HG03469 (cell line): ENCODE results near the gene SUSD3.
"Not testable (repeated sequence)": the region's sequence is repeated elsewhere in the genome, so short reads cannot be mapped to it uniquely, and the experiment has no call there.

Experiments used
- ATAC-seq: cut with Tn5 transposase; IDR thresholded peaks from one replicate; pipeline ENCODE4 v1.9.1; 2021; ENCODE audit warnings: mild to moderate bottlenecking, moderate library complexity, moderate number of reproducible peaks; ENCODE audit not compliant: unreplicated experiment

Gene SUSD3

GRCh38 chr9:93091453-93092081, 33.1 kb downstream of the SUSD3 start:
- no peak for ATAC-seq

DNA sequence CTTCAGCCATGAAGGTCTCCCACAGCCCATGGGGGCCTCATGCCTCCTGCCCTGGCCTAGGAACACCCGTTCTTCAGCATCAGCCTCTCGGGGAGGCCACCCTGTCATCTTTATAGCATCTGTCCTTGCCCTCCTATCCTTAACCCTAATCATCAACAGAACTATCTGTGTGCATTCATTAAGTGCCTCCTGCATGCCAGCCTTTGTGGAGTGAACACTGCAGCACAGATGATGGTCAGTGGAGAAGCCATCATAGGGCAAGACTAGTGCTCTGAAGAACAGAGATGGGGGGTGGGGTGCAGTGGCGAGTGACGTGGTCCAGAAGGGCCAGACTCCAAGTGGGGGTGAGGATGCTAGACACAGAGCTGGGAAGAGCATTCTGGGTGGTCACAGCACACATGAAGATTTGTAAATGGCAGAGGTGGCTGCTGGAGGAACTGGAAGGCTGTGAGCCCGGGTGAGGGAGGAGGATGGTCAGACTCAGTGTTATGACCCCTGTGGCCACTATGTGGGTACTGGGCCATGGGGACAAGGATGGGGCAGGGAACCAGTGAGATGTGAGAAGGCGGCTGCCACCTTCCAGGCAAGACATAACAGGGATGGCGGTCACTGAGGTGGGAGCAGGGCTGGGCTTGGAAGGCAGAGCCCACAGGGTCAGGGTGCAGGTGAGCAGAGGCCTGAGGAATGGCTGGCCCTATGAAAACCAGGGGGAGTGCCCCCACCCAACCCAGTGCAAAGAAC, 33.9 kb downstream of the SUSD3 start:
- no peak for ATAC-seq

DNA sequence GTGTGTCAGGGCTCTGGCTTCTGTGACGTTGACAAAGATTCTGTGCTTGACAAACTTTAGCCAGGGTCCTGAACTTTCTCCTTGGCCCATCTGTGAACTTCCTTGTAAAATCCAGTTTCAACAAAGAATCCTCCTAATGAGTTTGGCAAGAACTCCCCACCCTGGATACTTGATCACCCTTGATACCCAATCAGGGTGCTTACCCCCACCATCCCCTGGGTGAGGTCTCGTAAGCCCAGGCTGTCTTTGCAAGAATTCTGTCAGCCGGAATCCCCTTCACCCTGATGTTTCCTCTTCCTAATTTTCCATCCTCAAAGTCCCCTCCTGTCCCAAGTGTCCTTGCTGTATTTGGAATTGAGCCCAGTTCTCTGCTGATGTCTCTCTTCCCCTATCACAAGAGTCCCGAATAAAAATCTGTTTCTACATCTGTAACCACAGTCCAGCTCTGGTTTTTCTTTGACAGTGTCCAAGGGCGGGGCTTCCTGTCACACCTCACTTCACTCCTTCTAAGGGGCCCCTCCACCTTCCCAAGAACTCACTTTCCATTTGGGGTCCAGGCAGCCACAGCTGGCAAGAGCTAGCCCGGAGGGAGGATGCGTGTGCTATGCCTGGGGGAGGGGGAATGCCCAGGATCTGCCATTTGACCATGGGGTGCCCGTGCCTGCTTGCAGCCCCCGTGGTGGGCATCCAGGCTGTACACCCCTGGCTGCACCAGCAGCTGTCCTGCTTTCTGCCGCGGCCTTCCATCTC, 34.8 kb downstream of the SUSD3 start:
- no peak for ATAC-seq

GRCh38 chr9:93093877-93094657, 35.6 kb downstream of the SUSD3 start:
- ATAC-seq: no peak

DNA sequence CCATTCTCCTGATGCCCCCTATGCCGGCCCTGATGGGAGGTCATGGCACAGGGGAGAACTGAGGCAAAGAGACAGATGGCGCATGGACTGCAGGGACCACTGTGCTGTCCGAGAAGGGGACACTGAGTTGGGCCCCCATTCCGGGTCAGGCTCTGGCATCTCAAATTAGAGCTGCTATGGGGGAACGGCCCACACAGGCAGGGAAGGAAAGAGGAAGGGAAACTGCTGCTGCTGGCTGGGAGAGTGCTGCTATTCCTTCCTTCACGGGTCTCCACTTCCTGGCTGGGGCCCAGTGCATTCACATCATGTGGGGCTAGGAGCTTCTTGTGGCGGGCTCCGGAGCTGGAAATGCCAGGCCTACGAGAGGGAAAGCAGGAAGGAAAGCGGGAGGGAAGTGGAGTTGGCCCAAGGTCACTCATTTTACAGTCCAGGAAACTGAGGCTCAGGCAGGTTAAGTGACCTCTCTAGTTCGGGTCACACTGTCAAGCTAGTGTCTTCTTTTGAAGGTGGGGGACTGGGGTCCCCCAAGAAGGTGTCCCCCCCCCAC, 36.2 kb downstream of the SUSD3 start:
- ATAC-seq: no peak

DNA sequence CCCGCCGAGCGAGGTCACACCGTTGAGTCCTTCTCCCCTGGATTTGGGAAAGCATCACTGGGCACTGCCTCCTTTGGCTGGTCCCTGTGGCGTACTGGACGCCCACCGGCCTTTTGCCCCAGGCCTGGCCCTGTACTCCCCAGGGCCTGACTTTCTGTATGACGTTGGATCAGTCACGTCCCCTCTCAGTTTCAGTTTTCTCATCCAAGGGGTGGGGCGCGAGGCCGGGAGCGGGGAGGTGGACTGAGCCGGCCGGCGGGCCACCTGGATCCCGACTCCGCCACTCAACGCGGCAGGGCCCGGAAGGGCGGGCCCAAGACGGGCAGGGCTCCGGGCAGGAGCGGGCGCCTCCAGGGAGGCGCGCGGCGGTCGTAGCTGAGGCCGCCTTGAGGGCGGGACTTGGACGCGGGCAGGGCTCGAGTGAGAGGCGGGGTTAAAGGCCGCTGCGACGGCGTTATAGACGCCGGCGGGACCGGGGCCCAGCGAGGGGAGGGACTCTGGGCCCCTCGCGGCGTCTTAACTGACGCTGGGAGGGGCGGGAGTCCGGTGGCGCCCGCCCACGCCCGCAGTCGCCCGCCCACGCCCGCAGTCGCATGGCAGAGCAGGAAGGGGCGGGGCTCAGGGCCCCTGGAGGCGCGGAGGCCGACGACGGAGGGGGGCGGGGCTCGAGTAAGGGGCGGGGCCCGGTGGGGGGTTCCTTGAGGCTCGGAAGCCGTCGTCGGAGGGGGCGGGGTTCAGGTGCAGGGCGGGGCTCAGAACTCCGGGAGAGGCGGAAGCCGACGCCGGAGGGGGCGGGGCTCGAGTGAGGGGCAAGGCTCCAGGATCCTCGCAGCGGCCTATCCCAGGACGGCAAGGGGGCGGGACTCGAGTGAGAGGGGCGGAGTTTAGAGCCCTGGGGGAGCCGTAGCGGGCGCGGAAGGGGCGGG, 37.0 kb downstream of the SUSD3 start:
- ATAC-seq: peak; percentile 38

DNA sequence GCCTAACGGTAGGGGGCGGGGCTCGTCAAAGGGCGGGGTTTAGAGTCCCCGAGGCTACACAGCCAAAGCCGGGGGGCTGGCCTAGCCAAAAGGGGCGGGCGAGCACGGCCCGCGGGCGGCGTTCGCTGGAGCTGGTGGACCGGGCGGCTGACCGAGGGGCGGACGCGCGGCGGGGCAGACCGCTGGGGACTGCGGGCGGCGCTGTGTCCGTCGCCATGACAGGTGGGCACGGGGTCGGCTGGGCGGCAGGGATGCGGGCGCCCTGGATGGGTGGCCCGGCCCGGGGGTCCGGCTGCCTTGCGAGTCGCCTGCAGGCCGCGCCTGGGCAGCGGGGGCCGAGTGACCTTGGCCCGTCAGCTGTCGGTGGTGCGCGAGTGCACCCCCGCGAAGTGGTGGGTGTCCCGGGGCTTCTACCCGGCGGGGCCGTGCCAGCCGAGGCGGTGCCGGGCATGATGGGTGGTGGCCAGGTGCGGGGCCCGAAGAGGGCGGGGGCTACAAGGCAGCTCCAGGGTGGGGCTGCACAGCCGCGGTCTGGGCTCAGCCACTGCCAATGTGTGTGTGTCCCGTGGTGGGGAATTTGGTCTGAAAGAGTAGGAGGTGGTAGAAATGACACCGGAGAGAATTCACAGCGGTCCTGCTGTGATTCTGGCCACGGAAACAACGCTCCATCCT, 37.8 kb downstream of the SUSD3 start, which contains the start of gene CARD19:
TSS of gene CARD19 (plus strand) at position 87 of the 672 bp plus-strand sequence. CDS start at position 216, 129 bp downstream.
- peak; percentile 21 for ATAC-seq

- no peak for ATAC-seq
These were observed 38.4 kb downstream of the SUSD3 start for GRCh38 chr9:93096811-93097382.

DNA sequence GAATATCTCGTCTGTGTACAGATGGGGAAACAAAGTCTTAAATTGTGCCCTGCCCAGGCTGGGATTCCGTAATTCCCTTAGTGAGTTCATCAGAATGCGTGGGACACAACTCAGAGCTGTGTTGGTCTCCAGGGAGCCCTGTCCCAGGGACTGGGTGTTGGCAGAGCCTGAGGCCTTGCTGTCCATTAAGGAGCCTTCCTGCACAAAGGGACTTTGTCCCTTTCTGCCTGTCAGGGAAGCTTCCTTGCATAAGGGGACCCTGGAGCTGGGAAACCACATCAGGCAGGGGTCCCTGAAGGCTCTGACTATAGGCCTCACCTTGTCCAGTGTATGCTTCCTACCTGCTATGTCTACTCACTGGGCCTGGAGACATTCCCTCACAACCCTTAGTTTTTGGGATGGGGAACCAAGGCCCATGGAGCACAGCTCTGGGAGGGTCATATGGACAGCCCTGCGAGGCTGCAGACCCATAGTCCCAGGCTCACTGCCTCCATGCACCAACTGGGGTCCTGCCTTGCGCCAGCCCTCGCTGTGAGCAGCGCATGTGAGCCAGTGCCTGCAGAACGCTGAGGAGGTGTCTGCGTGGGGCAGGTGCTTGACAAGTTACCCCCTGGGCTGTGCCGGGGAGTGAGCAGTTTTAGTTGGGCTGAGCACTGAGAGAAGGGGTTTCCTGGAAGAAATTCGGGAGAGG, 39.2 kb downstream of the SUSD3 start:
- ATAC-seq: no peak

- ATAC-seq: no peak
These were observed 39.9 kb downstream of the SUSD3 start for GRCh38 chr9:93098236-93098946.

DNA sequence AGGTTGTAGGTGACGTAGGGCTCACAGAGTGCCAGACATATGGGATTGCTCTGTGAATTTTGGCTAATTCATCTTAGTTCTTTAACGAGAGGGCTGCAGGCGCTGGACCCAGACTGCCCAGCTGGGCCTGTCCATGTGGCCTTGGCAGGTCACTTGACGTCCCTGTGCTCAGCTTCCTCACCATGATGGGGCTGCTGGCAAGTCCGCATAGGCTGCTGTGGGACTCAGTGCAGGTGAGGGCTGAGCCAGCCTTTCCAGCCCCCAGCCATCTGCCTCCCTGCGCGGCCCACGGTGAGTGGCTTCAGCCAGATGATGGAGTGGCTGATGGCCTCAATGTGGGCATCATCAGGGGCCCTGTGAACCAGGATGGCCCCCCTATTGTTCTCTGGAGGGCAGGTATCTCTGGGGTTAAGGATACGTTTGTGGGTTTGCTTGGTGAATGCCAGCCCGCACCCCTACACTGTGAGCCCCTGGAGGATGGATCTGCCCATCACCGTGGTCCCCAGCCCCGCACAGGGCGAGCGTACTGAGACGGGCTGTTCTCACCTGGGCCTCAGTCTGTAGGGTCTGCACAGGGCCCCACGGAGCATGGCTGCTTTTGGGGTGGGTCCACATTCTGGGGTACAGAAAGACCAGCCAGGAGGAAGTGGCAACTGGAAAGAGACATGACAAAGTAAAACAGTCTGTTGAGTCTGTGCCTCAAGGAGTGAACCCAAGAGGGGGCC, 41.2 kb downstream of the SUSD3 start:
- ATAC-seq: no peak

DNA sequence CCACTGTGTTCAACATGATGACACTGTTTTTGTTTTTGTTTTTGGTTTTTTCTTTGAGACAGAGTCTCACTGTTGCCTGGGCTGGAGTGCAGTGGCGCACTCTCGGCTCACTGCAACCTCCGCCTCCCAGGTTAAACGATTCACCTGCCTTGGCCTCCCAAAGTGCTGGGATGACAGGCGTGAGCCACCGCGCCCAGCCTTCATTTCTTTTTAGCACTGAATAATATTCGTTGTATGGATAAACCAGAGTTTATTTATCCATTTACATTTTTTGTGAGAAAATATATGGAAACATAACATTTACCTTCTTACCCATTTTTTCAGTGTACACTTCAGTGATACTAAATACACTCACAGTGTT, 41.8 kb downstream of the SUSD3 start:
- no peak for ATAC-seq

DNA sequence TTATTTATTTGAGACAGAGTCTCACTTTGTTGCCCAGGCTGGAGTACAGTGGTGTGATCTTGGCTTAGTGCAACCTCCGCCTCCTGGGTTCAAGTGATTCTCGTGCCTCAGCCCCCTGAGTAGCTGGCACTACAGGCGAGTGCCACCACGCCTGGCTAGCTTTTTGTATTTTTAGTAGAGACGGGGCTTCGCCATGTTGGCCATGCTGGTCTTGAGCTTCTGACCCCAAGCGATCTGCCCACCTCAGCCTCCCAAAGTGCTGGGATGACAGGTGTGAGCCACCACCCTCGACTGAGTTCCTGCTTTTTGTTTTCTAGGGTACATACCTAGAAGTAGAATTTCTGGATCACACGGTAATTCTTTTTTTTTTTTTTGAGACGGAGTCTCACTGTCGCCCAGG, 42.6 kb downstream of the SUSD3 start:
- not testable (repeated sequence) for ATAC-seq

DNA sequence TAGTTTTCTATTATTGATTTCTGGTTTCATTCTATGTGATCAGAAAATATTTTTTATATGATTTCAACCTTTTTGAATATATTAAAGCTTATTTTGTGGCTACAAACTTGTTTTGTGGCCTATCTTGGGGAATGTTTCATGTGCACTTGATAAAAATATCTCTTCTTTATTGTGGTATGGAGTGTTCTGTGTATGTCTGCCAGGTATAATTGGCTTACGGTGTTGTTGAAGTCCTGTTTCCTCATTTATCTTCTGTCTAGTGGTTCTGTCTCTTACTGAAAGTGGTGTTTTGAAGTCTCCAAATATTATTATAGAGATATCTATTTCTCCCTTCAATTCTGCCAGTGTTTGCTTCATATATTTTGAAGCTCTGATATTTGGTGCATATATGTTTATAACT, 47.1 kb downstream of the SUSD3 start:
- ATAC-seq: no peak

- ATAC-seq: no peak
These were observed 48.8 kb downstream of the SUSD3 start for GRCh38 chr9:93107151-93107824.

GRCh38 chr9:93107825-93108161, 49.3 kb downstream of the SUSD3 start:
- no peak for ATAC-seq
